Left lung (tissue), 10 donors: ENCODE data around the gene RAP1B. TPM values are rescaled to one million over a fixed set of nuclear protein-coding genes. Genes with fewer than 3 reads are reported as not detected.

Experiments
- ATAC-seq: fragments of 200-7000 bp; cut with Tn5 transposase; one replicate; pipeline ENCODE4 v1.9.1; 2020; ENCODE audit warnings: moderate library complexity
- DNase-seq, 4 donors: peaks; one replicate each; pipeline ENCODE4 v3.0.0-alpha.2; 2013 to 2020
- H3K27ac ChIP-seq, 2 donors: fragments of 200-600 bp; sonication (generic) in 1 of 2; one replicate each; pipeline versions ENCODE4 v1.5.0 to v1.8.0; 2020 to 2021
- H3K27me3 ChIP-seq, 2 donors: fragments of 200-600 bp; sonication (generic) in 1 of 2; one replicate each; pipeline versions ENCODE4 v1.5.0 to v1.8.0; 2020 to 2021
- H3K36me3 ChIP-seq, 2 donors: fragments of 200-600 bp; sonication (generic) in 1 of 2; one replicate each; pipeline versions ENCODE4 v1.5.0 to v1.8.0; 2020 to 2021
- H3K4me1 ChIP-seq, 2 donors: fragments of 200-600 bp; one replicate each; pipeline ENCODE4 v1.8.0; 2021
- H3K4me3 ChIP-seq, 2 donors: fragments of 200-600 bp; sonication (generic) in 1 of 2; one replicate each; pipeline versions ENCODE4 v1.5.0 to v1.8.0; 2020 to 2021; ENCODE audit warnings: mild to moderate bottlenecking in 1 of 2
- H3K9me3 ChIP-seq, 2 donors: fragments of 200-600 bp; sonication (generic) in 1 of 2; one replicate each; pipeline versions ENCODE4 v1.5.0 to v1.8.0; 2020 to 2021
- intact Hi-C, 2 donors: fragments of 100-400 bp; cut with DNase I; formaldehyde crosslinking; loops; one replicate each; pipeline versions ENCODE4 v1.11.2 to v1.14.2; 2022
- polyA plus RNA-seq, 6 donors: library from polyadenylated mRNA; unstranded; fragments of 120-200 nt; gene quantifications; one replicate each; pipeline ENCODE4 v1.2.1, GENCODE V29; 2013; ENCODE audit not compliant: insufficient read length in 6 of 6
- total RNA-seq, 2 donors: library from RNA; stranded (reverse); fragmentation: NEBNext Ultra II Directional; extraction: Animal tissue kit (Norgen Biotek cat#: 25700); gene quantifications; one replicate each; pipeline ENCODE4 v1.2.1, GENCODE V29; 2021
- TF ChIP-seq, protein P1 (sequence below), 2 donors: fragments of 200-600 bp; sonication (generic) in 1 of 2; IDR thresholded peaks; one replicate each; pipeline versions ENCODE4 v1.5.0 to v1.8.0; 2021; ENCODE audit warnings: antibody characterized with exemption in 2 of 2
- donor health status: DM: no; HTN: yes; CAD: no.
- donor health status: DM: no; HTN: no; CAD: no.

The RAP1B gene
- total and polyA plus RNA-seq, 8 donors: 137 to 211 (median 183) TPM

DNA sequence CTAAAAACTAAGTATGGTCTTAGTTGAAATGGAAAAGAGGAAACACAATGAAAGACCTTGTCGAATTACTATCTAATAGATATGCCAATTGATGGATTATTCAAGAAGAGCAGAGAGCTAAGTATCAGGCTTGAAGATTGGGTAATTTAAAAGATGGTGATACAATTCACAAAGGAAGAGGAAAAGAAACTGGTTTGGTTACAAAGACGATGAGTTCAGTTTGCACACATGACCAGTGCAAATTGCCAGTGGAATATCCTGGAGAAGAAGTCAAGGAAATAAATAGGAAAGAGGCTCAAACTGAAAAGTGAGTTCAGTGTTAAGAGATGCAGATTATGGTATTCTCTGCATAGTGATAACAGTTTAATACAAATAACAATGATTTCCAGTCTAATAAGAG lies 2.5 kb upstream of the RAP1B start:
- intact Hi-C loops: no loop called here
- DNase-seq: no peak
- TF ChIP-seq, protein P1, sequence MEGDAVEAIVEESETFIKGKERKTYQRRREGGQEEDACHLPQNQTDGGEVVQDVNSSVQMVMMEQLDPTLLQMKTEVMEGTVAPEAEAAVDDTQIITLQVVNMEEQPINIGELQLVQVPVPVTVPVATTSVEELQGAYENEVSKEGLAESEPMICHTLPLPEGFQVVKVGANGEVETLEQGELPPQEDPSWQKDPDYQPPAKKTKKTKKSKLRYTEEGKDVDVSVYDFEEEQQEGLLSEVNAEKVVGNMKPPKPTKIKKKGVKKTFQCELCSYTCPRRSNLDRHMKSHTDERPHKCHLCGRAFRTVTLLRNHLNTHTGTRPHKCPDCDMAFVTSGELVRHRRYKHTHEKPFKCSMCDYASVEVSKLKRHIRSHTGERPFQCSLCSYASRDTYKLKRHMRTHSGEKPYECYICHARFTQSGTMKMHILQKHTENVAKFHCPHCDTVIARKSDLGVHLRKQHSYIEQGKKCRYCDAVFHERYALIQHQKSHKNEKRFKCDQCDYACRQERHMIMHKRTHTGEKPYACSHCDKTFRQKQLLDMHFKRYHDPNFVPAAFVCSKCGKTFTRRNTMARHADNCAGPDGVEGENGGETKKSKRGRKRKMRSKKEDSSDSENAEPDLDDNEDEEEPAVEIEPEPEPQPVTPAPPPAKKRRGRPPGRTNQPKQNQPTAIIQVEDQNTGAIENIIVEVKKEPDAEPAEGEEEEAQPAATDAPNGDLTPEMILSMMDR (IDR thresholded peaks at IDR 0.05): no peak
- H3K27ac ChIP-seq: no peak overlapping the region
- H3K9me3 ChIP-seq: no peaks in the 10 kb centered on the region
- ATAC-seq: no peak
- peaks cover 7 to 19% of the 10 kb centered on the region in 2 donors for H3K4me1 ChIP-seq
- no peak overlapping the region for H3K4me3 ChIP-seq
- H3K36me3 ChIP-seq: no peaks in the 10 kb centered on the region
- no peaks in the 10 kb centered on the region for H3K27me3 ChIP-seq

DNA sequence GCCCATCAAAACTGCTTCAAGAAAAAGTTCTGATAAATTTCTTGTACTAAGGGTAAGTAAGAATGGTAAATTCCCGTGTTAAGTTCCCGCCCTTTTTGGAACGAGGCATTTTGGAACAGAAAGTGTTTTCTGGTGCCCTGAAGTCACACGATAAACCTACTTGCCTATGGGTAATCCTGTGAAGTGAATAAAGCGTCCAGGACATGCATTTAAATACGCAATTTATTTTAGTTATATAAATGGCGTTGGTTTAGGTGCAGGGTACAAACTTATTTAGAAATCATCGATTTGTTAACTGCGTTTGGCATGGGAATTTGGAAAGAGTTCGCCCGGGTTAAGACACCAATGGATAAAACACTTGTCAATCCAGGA lies 715 bp upstream of the RAP1B start:
- H3K27me3 ChIP-seq: no peaks in the 10 kb centered on the region
- no peaks in the 10 kb centered on the region for H3K9me3 ChIP-seq
- intact Hi-C loops: no loop called here
- peak overlapping the region; percentile 42 to 73 for H3K4me3 ChIP-seq
- H3K36me3 ChIP-seq: peaks cover 0 to 4% of the 10 kb centered on the region in 2 donors
- DNase-seq (peak in 1 of 4 donors; percentile 39), ATAC-seq (peak; percentile 8)
- TF ChIP-seq, protein P1 (IDR thresholded peaks at IDR 0.05): no peak
- H3K4me1 ChIP-seq: peaks cover 19 to 36% of the 10 kb centered on the region in 2 donors
- peak overlapping the region; percentile 94 to 98 for H3K27ac ChIP-seq

DNA sequence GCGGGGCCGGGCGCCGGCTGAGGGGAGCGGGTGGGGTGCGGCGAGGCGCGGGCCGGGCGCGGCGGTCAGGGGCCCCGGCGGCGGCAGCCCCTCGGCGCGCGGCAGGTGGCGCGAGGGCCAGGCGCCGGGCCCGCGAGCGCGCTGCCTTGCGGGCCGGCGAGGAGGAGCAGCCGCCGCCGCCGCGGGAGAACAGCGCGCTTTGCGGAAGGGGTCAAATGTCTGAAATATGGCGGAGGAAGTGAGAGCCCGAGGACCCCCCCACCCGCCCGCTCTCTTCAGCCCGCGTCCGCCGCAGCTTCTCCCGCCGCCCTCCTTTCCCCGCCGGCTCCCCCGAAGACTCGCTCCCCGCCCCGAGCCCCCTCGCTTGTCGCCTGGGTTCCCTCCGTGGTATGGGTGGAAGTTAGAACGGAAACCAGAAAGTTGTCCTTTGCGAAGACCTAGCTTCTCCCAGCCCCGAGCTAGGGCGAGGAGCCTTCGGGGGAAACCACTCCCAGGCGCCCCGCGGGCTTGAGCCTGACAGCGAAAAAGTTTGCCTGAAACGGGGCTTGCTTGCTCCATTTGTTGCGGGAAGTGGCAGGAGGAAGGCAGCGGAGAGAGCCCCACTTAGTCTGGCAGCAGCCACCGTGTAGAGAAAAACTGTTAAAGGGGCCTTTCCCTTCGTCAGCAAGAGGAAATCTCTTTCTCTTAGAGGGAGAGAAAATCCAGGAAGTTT lies 551 bp downstream of the RAP1B start:
- intact Hi-C loops: no loop called here

DNA sequence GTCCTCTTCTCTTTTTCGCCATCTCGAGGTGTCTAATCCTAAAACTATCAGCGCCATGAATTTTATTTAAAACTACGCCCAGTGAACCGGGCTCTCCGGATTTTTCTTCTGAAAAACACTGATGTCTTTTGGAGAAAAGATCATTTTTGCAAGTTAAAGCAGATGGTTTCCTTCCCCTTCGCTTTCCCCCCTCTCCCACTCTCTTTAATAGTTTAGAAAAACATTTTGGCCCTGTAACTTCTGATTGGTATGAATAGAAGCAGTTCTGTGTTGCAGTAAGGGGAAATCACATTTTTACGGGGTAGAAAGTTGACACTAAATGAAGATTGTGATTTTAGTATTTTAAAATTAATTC lies 1.1 kb downstream of the RAP1B start:
- no peak for ATAC-seq
- H3K4me3 ChIP-seq: peak overlapping the region; percentile 54 to 73
- DNase-seq: peak in 1 of 4 donors; percentile 59
- H3K4me1 ChIP-seq: peaks cover 30 to 54% of the 10 kb centered on the region in 2 donors
- no peaks in the 10 kb centered on the region for H3K9me3 ChIP-seq
- TF ChIP-seq, protein P1 (IDR thresholded peaks at IDR 0.05): no peak
- H3K27me3 ChIP-seq: no peaks in the 10 kb centered on the region
- intact Hi-C loops: no loop called here
- peak overlapping the region; percentile 94 to 98 for H3K27ac ChIP-seq
- peaks cover 0 to 7% of the 10 kb centered on the region in 2 donors for H3K36me3 ChIP-seq

More for the DNA sequence above, 551 bp downstream of the RAP1B start:
- Histone ChIP-seq H3K4me3 (peak overlapping the region; percentile 54 to 73), H3K27me3 (no peaks in the 10 kb centered on the region), H3K36me3 (peaks cover 0 to 4% of the 10 kb centered on the region in 2 donors), H3K27ac (peak overlapping the region; percentile 94 to 98), H3K9me3 (no peaks in the 10 kb centered on the region), H3K4me1 (peaks cover 30 to 49% of the 10 kb centered on the region in 2 donors)
- TF ChIP-seq, protein P1 (IDR thresholded peaks at IDR 0.05): no peak
- DNase-seq (peak; percentile 66 to 86 (median 73)), ATAC-seq (peak; percentile 32)

DNA sequence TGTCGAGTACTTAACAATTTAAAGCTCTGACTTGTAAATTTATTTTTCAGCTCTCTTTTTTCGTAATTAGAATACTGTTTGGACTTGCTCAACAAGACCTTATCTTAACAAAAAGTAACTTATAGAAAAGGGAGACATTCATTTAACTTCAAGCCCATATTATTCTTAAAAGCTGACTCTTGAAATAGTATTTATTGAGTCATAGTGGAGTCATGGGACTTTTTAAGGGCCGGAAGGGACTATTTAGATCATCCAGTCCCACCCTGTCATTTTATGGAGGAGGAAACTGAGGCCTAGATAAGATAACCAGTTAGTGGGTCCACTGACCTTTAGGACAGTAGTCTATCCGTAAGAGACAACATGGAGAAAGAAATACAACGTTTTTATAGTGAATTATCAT lies 1.5 kb downstream of the RAP1B start:
- intact Hi-C loops: no loop called here

More for the DNA sequence above, 1.5 kb downstream of the RAP1B start:
- H3K4me1 ChIP-seq: peaks cover 30 to 59% of the 10 kb centered on the region in 2 donors
- peaks cover 0 to 7% of the 10 kb centered on the region in 2 donors for H3K36me3 ChIP-seq
- TF ChIP-seq, protein P1 (IDR thresholded peaks at IDR 0.05): no peak
- DNase-seq (no peak), ATAC-seq (no peak)
- H3K27ac ChIP-seq: peak overlapping the region; percentile 94 to 98
- H3K4me3 ChIP-seq: peak overlapping the region; percentile 54 to 73
- no peaks in the 10 kb centered on the region for H3K27me3 ChIP-seq
- H3K9me3 ChIP-seq: no peaks in the 10 kb centered on the region
